NCI-H187 (cell line): ENCODE measurements around the gene IL22.
A peak's percentile ranks its signal among the peaks of the same experiment; 100 is the strongest.

Source experiments
- DNase-seq, 2 experiments: peaks; one replicate each; lab custom pipeline; 2025; lab: John Stamatoyannopoulos, UW

Gene IL22

GRCh38 chr12:68264158-68264855 lies 10.9 kb upstream of the IL22 start:
- DNase-seq: no peak

DNA sequence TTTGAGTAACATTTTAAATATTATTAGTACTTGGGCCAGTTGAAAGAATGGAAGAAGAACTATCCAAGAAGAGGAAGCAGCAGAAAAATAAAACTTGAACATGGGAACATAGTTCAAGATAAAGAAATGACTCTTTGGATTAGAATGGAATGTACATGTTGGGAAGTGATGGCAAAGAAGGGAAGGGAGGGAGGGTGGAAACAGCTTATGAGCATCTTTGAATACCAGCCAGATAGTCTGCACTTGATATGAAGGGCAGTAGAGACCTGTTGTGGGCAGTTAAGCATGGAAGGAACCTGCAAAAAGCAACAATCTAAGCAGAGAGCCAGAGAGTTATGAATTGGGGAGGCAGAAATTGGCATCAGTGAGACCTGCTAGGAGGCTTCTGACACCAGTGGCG lies 10.0 kb upstream of the IL22 start:
- no peak for DNase-seq

DNA sequence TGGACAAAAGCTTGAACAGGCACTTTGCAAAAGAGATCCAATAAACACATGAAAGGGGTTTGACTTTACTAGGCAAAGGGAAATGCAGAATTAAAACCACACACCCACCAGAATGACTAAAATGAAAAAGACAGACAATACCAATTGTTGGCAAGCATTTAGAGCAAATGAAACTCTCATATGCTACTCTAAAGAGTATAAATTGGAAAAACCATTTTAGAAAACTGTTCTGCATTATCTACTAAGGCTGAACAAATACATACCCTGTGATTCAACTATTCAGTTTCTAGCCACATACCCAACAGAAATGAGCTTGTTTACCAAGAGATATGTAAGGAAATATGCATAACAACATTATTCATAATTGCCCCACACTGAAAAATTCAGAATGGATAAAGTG lies 8.5 kb upstream of the IL22 start:
- DNase-seq: no peak

DNA sequence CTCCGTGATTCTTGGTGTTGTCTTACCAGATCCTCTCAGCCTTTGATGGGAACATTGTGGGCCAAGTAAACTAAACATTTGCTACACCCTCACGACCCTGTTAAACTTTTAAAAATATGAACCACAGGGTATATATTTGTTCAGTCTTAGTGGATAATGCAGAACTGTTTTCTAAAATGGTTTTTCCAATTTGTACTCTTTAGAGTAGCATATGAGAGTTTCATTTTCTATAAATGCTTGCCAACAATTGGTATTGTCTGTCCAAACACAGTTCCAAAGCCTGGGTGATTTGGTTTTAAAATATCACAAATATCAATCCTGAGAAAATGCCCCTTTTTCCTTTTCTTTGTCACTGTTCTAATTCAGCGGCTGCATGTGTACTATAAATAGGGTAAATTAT lies 6.7 kb upstream of the IL22 start:
- DNase-seq: no peak

DNA sequence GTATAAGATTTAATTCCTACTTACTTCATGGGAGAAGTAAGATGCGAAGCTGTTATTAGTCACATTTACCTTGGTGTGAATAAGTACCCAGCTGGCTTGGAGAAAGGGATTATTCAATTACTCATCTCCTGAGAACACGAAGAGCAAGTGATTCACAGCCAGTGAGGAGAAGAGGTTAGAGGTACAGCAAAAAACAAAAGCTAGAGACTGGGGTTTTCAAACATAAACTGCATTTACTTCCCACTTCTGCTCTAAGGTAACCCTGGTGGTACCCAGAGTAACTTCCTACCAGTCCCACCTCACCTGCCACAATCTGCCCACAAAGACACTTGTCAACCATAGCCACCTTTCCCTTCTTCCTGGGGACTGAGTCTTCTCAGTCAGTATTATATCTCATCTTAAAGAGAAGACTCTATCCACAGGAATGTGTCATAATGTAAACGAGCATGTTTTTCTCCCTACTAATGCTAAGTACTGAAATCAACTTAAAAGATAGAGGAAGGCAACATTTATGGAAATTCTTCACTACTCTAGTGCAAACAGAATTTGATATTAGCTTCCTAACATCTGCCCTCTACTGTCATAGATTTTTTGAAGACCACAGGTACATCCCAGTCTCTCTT lies 6.0 kb upstream of the IL22 start:
- DNase-seq: no peak

GRCh38 chr12:68252077-68252476 lies 1.3 kb downstream of the IL22 start:
- DNase-seq: no peak

GRCh38 chr12:68250454-68250853 lies 3.0 kb downstream of the IL22 start:
- no peak for DNase-seq

DNA sequence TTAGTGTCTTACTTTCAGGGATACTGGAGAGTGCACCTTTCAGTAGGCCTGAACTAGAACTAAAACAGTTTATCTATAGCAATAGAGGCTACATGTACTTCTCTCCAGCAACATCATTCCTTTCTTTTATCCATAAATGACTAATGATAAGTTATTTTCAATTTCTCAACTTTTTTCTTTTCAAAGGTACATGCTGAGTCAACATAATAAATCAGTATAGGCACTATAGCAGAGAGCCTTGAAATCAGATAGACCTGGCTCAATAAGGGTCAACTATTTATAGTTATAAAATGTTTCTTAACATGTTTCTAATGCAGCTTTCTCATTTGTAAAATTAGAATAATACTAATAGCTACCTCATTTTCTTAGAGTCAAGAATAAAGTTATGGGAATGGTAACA lies 5.6 kb downstream of the IL22 start:
- no peak for DNase-seq

GRCh38 chr12:68246350-68246749 lies 7.1 kb downstream of the IL22 start:
- no peak for DNase-seq

- DNase-seq: no peak
Observed at GRCh38 chr12:68245180-68246021, 8.0 kb downstream of the IL22 start.

- no peak for DNase-seq
Observed at GRCh38 chr12:68242777-68243176, 10.6 kb downstream of the IL22 start.

GRCh38 chr12:68240975-68241374 lies 12.4 kb downstream of the IL22 start:
- no peak for DNase-seq

- DNase-seq: no peak
Observed at GRCh38 chr12:68240079-68240478, 13.3 kb downstream of the IL22 start.

DNA sequence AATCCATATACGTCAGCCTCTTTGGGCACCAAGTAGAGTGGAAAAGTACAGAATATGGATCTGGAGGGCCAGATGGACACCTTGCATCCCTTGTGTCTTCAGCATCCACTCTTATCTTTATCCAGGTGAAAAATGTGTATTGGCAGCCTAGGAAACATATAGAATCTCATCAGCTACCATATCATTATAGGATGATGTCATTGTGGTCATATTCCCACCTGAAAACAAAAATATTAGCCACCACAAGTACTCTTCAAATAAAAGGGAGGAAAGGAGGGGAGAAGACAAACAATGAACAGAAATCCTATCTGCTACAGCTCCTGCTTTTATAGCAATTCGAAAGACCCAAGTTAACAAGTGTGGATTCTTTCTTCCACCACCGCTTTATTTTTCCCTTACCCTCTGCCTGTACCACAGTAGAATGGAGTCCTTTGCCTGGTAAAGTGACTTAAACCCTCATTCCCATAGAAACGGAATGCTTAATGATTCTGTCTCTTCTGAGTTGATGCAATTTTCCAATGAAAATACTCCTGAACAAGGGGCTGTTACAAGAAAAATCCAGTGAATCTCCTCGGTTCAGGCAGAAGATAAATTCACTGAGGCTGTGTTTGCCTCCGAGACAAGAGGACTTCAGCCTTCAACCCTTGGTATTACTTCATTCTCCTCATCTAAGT lies 14.0 kb downstream of the IL22 start:
- DNase-seq: no peak

DNA sequence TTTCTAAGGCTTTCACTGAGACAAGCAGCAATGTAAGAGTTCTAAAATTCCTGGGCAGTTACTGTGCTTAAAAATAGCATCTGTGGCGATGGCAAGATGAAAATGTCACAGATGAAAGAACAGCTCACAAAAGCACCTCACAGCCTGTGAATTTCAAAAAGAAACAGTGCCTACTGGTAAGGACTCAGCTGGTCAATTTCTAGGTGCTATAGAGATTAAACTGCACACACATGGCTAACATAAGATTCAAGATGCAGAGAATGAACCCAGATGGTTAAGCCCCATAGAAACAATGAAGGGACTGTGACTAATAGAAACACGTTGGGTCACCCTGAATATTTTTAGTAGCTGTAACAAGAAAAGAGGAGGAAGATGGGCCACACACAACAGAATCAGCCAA lies 15.8 kb downstream of the IL22 start:
- no peak for DNase-seq

DNA sequence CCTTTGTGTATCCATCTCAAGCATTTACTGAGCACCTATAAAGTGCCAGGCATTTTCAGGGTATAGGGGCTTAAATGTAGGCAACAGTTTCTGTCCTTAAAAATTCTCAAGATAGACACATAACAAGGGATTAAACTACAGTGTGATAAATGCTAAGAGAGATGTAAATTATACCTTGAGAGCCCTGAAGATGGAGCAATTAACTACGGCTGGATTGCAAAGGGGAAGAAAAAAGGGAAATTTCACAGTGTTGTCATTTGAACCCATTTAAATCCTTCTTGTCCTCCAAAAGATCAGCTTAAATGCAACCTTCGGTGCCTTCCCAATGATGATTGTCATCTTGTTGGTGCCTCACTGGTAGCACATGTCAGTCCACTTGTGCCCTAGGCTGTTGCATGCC lies 16.3 kb downstream of the IL22 start:
- peak in 1 of 2 experiments; percentile 73 for DNase-seq

DNA sequence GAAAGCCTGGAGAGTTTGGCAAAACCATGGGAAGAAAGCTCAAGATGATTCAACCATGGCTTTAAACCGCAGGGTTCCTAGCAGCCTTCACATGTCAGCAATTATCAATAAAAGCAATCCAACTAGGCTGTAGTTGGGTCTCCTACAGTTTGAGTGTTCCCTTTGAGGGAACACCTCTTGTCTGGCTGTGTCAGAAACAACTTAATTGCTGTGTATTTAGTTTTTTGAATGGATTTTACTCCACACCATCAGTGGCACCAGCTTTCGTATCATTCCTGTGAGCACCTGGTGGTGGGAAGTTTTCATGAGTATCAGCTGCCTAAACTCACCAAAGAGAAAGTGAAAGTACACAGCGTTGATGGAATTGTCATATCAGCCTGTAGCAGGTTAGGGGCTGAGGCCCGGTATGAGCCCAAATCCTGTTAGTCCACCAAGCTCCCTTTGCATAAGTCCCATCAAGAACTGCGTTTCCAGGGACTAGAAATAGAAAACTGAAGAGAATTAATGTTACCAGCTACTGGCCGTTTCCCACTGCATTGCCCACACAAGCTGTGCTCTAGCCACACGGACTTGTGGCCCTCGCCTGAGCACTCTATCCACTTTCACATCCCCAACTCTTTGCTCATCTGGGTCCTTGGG lies 16.9 kb downstream of the IL22 start:
- peak in 1 of 2 experiments; percentile 84 for DNase-seq

DNA sequence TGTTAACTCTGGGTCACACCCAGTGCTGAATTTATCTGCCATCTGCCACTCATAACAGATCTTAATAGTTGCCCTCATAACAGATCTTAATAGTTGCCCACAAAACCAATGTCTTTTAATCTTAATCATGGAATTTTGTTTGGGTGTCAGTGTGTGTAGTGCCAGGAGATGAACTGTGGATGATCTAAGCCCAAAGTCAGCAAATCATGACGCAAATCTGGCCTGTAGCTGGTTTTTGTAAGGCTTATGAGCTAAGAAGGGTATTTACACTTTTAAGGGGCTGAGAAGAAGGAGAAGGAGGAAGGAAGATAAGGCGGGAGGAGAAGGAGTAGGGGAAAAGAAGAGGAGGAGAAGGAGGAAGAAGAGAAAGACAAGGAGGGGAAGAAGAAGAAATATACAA lies 17.8 kb downstream of the IL22 start:
- DNase-seq: no peak

DNA sequence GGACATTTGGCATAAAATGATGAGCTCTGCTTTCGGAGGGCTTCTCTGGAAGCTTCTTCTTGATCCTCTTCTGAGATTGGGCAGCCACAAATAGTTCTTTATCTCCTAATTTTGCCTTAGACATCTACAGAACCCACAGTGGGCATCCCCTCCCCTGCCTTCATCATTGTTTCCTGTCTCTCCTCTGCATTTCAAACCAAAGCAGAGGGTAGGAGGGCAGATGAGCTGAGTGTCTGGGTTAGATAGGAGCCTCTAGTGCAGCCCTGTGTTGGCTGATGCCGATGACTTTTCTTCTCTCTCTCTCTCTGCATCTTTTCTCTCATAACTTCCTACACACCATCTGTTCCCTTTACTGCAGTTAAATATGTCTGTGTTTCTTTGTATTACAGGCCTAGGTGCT lies 19.3 kb downstream of the IL22 start:
- no peak for DNase-seq

- no peak for DNase-seq
Observed at GRCh38 chr12:68233498-68233897, 19.9 kb downstream of the IL22 start.

DNA sequence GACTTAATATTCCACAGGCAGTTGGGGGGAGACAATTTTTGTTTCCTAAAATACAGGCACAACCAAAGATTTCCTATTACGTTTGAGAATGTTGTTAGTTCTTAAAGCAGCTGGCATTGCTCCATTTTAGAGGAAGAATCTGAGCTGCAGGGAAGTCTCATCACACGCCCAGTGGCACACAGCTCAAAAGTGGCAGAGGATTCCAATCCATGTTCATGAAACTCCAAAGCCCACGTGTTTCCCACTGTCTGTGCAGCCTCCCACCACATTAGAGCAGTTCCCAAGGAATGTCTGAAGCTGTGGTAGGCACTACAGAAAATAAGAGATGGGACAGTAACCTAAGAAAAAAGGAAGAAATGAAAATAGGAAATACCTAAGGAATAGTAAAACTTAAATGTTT lies 21.7 kb downstream of the IL22 start:
- DNase-seq: no peak

- no peak for DNase-seq
Observed at GRCh38 chr12:68231229-68231628, 22.2 kb downstream of the IL22 start.
